GM06990 (cell line): ENCODE data around the gene FAM107B.

Experiments used
- DNase-seq: peaks from one replicate; pipeline ENCODE4 v3.0.0-alpha.2; 2011; ENCODE audit not compliant: insufficient read length; ENCODE audit errors: extremely low read depth
- H3K27me3 ChIP-seq: replicated peaks from 2 replicates; pipeline ENCODE4 v1.6.0; 2011; ENCODE audit warnings: low read length; ENCODE audit not compliant: control insufficient read depth, insufficient read depth
- H3K36me3 ChIP-seq: 2 replicates; pipeline ENCODE4 v1.5.1; 2011; ENCODE audit warnings: low read length; ENCODE audit not compliant: control insufficient read depth, insufficient read depth
- H3K4me3 ChIP-seq: replicated peaks from 2 replicates; pipeline ENCODE4 v1.5.1; 2011; ENCODE audit warnings: low read depth, mild to moderate bottlenecking, control low read depth, low read length
- TF ChIP-seq, protein P1 (sequence below): IDR thresholded peaks from 2 replicates; pipeline ENCODE4 v1.5.1; 2011; ENCODE audit warnings: low read length, control low read depth, mild to moderate bottlenecking, inconsistent platforms; ENCODE audit not compliant: insufficient read depth, poor library complexity, severe bottlenecking

The FAM107B gene

DNA sequence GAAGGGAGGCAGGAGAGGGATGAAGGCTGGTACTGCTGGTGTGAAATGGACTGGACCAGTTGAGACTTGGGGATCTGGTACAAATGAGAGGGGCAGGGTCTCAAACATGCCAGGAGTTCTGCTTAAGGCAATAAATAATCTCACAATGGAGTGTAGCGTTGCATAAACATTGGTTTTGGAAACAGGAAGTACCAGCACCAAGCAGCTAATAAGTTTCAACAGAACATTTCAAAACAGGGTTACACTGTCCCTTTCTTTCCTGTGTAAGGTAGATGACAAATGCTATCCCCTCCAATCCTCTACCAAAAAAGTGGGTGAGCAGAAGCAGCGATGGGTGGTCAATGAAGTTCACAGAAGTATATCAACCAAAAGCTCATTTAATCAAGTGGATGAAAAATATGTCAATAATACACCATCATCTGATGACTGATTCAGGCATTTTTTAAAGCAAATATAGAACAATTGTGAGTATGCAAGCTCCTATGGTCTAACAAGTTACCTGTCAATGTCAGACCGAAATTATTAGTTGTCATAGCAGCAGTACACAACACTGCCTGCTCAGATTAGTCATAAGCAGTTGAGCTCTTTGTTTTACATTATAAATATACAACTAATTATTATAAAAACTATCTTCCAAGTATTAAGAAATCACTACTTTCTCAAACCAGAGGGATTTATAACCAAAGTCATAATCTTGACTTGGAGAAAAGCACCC, 220.0 kb downstream of the FAM107B start:
- H3K36me3 ChIP-seq, result no peaks in the 10 kb centered on the region
- no peak for DNase-seq
- H3K27me3 ChIP-seq, result no peaks in the 10 kb centered on the region
- TF ChIP-seq, protein P1, sequence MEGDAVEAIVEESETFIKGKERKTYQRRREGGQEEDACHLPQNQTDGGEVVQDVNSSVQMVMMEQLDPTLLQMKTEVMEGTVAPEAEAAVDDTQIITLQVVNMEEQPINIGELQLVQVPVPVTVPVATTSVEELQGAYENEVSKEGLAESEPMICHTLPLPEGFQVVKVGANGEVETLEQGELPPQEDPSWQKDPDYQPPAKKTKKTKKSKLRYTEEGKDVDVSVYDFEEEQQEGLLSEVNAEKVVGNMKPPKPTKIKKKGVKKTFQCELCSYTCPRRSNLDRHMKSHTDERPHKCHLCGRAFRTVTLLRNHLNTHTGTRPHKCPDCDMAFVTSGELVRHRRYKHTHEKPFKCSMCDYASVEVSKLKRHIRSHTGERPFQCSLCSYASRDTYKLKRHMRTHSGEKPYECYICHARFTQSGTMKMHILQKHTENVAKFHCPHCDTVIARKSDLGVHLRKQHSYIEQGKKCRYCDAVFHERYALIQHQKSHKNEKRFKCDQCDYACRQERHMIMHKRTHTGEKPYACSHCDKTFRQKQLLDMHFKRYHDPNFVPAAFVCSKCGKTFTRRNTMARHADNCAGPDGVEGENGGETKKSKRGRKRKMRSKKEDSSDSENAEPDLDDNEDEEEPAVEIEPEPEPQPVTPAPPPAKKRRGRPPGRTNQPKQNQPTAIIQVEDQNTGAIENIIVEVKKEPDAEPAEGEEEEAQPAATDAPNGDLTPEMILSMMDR, result no peak
- no peak overlapping the region for H3K4me3 ChIP-seq

DNA sequence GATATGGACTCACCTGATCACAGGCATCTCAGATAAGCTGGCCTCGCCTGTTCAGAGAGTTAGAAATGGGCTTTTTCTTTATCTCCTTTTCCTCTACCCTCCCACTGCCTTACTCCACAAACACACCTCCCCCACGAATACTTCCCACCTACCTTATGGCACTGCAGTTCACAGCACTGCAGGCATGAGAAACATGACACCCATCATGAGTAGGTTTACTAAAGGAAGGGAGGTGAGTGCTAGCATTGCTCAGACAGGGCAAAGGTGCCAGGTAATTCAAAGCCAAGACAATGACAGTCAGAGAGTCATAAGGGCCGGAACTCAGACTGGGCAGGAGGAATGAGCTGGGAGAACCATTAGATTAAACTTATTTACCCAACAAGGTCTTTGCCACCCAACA, 220.6 kb downstream of the FAM107B start:
- H3K27me3 ChIP-seq, result no peaks in the 10 kb centered on the region
- DNase-seq, result no peak
- TF ChIP-seq, protein P1, result no peak
- H3K36me3 ChIP-seq, result no peaks in the 10 kb centered on the region
- H3K4me3 ChIP-seq, result no peak overlapping the region

- no peak for DNase-seq
- Histone ChIP-seq H3K36me3 (no peaks in the 10 kb centered on the region), H3K27me3 (no peaks in the 10 kb centered on the region), H3K4me3 (no peak overlapping the region)
- TF ChIP-seq, protein P1, result no peak
Measured at GRCh38 chr10:14553448-14553847, 221.2 kb downstream of the FAM107B start.

DNA sequence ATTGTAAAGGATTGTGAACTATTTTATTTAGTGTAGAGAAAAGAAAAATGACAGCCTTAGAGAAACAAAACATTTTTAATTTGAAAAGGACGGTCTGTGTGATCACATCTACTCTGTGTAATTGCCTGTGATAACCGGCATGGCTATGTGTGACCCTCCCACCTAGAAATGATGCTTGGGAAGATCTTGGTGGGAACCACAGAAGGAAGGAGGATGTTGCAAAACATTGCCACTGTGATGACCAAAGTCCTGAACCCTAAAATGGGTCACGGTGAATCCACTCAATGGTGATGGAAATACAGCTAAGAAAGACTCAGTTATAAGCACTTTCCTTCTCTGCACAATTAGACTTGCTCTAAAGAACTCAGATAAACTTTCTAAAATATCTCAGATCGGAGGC, 222.7 kb downstream of the FAM107B start:
- Histone ChIP-seq H3K4me3 (no peak overlapping the region), H3K27me3 (no peaks in the 10 kb centered on the region), H3K36me3 (peaks cover 4% of the 10 kb centered on the region)
- no peak for DNase-seq
- TF ChIP-seq, protein P1, result no peak

GRCh38 chr10:14550471-14550981, 224.2 kb downstream of the FAM107B start:
- H3K36me3 ChIP-seq, result peaks cover 4% of the 10 kb centered on the region
- DNase-seq, result no peak
- no peaks in the 10 kb centered on the region for H3K27me3 ChIP-seq
- no peak overlapping the region for H3K4me3 ChIP-seq
- TF ChIP-seq, protein P1, result no peak
